ENCODE data around the gene PIBF1.

GRCh38 chr13:72960541-72960940, 178.6 kb downstream of the PIBF1 start:
- TF ChIP-seq POLR2A (IDR thresholded peaks at IDR 0.05; ENCODE audit: low read length) (no peak), GATA1 (IDR thresholded peaks at IDR 0.05; ENCODE audit: low read depth, low read length) (no peak)
